ENCODE measurements around the gene HELZ2. TPM values are rescaled to one million over a fixed set of nuclear protein-coding genes. Genes with fewer than 3 reads are reported as not detected.

Gene HELZ2
- total and polyA plus RNA-seq, 2 of the 4 experiments (the other 2 are of a cell fraction), result 4.7 to 10.6 TPM

DNA sequence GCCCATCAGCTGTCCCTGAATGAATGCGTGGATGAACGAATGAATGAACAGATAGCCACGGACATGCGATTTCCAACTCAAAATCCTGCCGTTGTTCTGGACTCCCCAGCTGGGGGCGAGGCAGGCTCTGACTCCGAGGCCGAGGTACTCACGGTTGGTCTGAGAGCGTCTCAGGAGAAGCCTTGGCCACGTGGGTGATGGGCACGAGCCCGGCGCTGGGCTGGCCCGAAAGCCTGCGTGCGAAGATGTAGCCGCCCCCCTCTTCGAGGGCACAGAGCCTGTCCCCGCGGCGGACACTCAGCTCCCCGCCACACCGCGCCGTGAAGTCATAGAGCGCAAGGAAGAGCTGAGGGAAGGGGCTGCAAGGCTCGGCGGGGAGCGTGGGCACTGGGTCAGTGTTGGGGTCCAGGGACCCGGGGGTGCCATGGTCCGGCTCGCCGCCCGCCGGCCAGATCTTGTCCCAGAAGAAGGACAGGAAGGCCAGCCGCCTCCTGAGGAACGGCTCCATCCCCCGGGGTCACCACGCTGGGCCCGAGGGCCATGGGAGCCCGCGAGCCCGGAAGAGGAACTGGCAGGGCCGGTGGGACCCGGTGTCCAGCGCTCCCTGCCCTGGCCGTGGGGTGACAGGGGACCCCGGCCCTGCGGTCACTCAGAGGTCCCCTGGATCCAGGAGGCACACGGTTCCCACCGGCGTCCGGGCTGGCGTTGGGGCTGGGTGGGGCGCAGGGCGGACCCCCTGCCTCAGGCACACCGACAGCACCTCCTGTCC is 26.9 kb downstream of the HELZ2 start:
- ATAC-seq (ENCODE audit: low read depth), result no peak
- no peak overlapping the region for H2AK9ac ChIP-seq (replicated peaks; ENCODE audit: low read depth, low read length, poor library complexity)
- intact Hi-C loops (cut with micrococcal nuclease) (no loop called here), dilution Hi-C loops (cut with HindIII; ENCODE audit: low sequenced_read_pairs, unreplicated experiment) (no loop called here), in situ Hi-C loops (cut with MboI; ENCODE audit: low sequenced_read_pairs) (no loop called here)
- no peak overlapping the region for H3K56ac ChIP-seq (ENCODE audit: extremely low read depth, insufficient read depth, low read length)
- no peak overlapping the region for H4K5ac ChIP-seq (ENCODE audit: low read depth, low read length)
- H3K4me3 ChIP-seq (ENCODE audit: insufficient read depth, low read depth, low read length), result no peak overlapping the region
- ChIA-PET CTCF (no interaction called here), POLR2A (ENCODE audit: unreplicated experiment) (no interaction called here)
- no peak overlapping the region for H4K91ac ChIP-seq (ENCODE audit: insufficient read depth, low read depth, low read length)
- no peak overlapping the region for H2BK5ac ChIP-seq (ENCODE audit: low read depth, low read length, poor library complexity, severe bottlenecking)
- H2BK120ac ChIP-seq (ENCODE audit: low read depth, low read length), result no peak overlapping the region
- TF ChIP-seq, protein P1, sequence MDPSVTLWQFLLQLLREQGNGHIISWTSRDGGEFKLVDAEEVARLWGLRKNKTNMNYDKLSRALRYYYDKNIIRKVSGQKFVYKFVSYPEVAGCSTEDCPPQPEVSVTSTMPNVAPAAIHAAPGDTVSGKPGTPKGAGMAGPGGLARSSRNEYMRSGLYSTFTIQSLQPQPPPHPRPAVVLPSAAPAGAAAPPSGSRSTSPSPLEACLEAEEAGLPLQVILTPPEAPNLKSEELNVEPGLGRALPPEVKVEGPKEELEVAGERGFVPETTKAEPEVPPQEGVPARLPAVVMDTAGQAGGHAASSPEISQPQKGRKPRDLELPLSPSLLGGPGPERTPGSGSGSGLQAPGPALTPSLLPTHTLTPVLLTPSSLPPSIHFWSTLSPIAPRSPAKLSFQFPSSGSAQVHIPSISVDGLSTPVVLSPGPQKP (IDR thresholded peaks at IDR 0.05; ENCODE audit: borderline replicate concordance, low read depth, low read length), result no peak
- TF ChIP-seq, protein P2, sequence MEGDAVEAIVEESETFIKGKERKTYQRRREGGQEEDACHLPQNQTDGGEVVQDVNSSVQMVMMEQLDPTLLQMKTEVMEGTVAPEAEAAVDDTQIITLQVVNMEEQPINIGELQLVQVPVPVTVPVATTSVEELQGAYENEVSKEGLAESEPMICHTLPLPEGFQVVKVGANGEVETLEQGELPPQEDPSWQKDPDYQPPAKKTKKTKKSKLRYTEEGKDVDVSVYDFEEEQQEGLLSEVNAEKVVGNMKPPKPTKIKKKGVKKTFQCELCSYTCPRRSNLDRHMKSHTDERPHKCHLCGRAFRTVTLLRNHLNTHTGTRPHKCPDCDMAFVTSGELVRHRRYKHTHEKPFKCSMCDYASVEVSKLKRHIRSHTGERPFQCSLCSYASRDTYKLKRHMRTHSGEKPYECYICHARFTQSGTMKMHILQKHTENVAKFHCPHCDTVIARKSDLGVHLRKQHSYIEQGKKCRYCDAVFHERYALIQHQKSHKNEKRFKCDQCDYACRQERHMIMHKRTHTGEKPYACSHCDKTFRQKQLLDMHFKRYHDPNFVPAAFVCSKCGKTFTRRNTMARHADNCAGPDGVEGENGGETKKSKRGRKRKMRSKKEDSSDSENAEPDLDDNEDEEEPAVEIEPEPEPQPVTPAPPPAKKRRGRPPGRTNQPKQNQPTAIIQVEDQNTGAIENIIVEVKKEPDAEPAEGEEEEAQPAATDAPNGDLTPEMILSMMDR (conservative IDR thresholded peaks at IDR 0.05; ENCODE audit: low read depth, low read length), result no peak
- TF ChIP-seq RAD21 (IDR thresholded peaks at IDR 0.05; ENCODE audit: low read length) (no peak), MXI1 (IDR thresholded peaks at IDR 0.05; ENCODE audit: borderline replicate concordance, low read depth, low read length) (no peak)
- TF ChIP-seq, protein P3, sequence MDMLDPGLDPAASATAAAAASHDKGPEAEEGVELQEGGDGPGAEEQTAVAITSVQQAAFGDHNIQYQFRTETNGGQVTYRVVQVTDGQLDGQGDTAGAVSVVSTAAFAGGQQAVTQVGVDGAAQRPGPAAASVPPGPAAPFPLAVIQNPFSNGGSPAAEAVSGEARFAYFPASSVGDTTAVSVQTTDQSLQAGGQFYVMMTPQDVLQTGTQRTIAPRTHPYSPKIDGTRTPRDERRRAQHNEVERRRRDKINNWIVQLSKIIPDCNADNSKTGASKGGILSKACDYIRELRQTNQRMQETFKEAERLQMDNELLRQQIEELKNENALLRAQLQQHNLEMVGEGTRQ (IDR thresholded peaks at IDR 0.05; ENCODE audit: low read depth, low read length), result no peak
- no peak overlapping the region for H2BK20ac ChIP-seq (ENCODE audit: low read depth, low read length)
- H3K4me1 ChIP-seq (ENCODE audit: control insufficient read depth, insufficient read depth, low read length), result no peaks in the 10 kb centered on the region
- no peak overlapping the region for H3K4me2 ChIP-seq (ENCODE audit: low read depth, low read length)
- BruUV-seq (replicated peaks), result no TSS peak
- WGBS, 2 experiments (ENCODE audit: extremely low coverage in 2 of 2, insufficient read length in 1 of 2), result 58% methylated on average over 40 of the region's 58 CpGs; no CpG with 5 or more reads in 1 of the 2 experiments
- no peak overlapping the region for H2BK15ac ChIP-seq (ENCODE audit: low read depth, low read length)
- H3K14ac ChIP-seq (replicated peaks; ENCODE audit: low read depth, low read length), result no peak overlapping the region
- H3K27ac ChIP-seq (ENCODE audit: insufficient read depth, low read length), result no peak overlapping the region
- H3K23ac ChIP-seq (ENCODE audit: low read depth, low read length), result no peak overlapping the region
- H3K4ac ChIP-seq (ENCODE audit: low read depth, low read length), result no peak overlapping the region
- peaks cover 40% of the 10 kb centered on the region for H3K27me3 ChIP-seq (ENCODE audit: control insufficient read depth, insufficient read depth, low read length)
- no peak overlapping the region for H3K9ac ChIP-seq (ENCODE audit: low read depth, low read length)
- no peak overlapping the region for H2AK5ac ChIP-seq (ENCODE audit: low read depth, low read length)
- no peak overlapping the region for H4K8ac ChIP-seq (ENCODE audit: low read depth in 2 of 2, low read length in 2 of 2)
- H3K36me3 ChIP-seq (ENCODE audit: control insufficient read depth, insufficient read depth, low read length), result no peaks in the 10 kb centered on the region
- no peaks in the 10 kb centered on the region for H4K20me1 ChIP-seq (ENCODE audit: insufficient read depth, low read length)
- no peak overlapping the region for H3K18ac ChIP-seq (ENCODE audit: low read depth, low read length)
- H3K9me1 ChIP-seq (ENCODE audit: insufficient read depth, low read length), result no peaks in the 10 kb centered on the region
- H3K79me1 ChIP-seq (ENCODE audit: low read depth in 1 of 2, low read length in 2 of 2), result no peaks in the 10 kb centered on the region
- H3K9me3 ChIP-seq (ENCODE audit: control insufficient read depth, insufficient read depth, low read length), result no peaks in the 10 kb centered on the region
- no peak for DNase-seq
- H2AFZ ChIP-seq (replicated peaks; ENCODE audit: low read length, poor library complexity), result no peak overlapping the region
